Activated CD4-positive, alpha-beta T cell treated with anti-CD3 and anti-CD28 coated beads for 36 hours (primary cell): Measurements from ENCODE around the gene EXT2. TPM values are rescaled to one million over a fixed set of nuclear protein-coding genes. Genes with fewer than 3 reads are reported as not detected.

ENCODE experiments used
- ATAC-seq: fragments of 200-7000 bp; cut with Tn5 transposase; one replicate; pipeline ENCODE4 v1.10.0; 2021; ENCODE audit warnings: mild to moderate bottlenecking, moderate library complexity
- CTCF ChIA-PET: fragments of 350-600 bp; sonication (Branson Sonifier 250); formaldehyde crosslinking; loops from one replicate; lab custom pipeline; 2021; ENCODE audit warnings: antibody characterized with exemption; lab: Charles Lee
- POLR2A ChIA-PET: fragments of 350-600 bp; sonication (Branson Sonifier 250); formaldehyde crosslinking; loops from one replicate; lab custom pipeline; 2021; ENCODE audit warnings: antibody characterized with exemption, inconsistent platforms; lab: Charles Lee
- DNase-seq: peaks from one replicate; pipeline ENCODE4 v3.0.0-alpha.2; 2020
- H3K27ac Mint-ChIP-seq: one replicate; pipeline ENCODE4 v1.8.0; 2021; ENCODE audit warnings: mixed read lengths
- H3K27me3 Mint-ChIP-seq: one replicate; pipeline ENCODE4 v1.8.0; 2021; ENCODE audit warnings: mixed read lengths
- H3K36me3 Mint-ChIP-seq: one replicate; pipeline ENCODE4 v1.8.0; 2021; ENCODE audit warnings: low read depth, mixed read lengths
- H3K4me1 Mint-ChIP-seq: one replicate; pipeline ENCODE4 v1.8.0; 2021; ENCODE audit warnings: mixed read lengths
- H3K4me3 Mint-ChIP-seq: one replicate; pipeline ENCODE4 v1.8.0; 2021; ENCODE audit warnings: mild to moderate bottlenecking, moderate library complexity, mixed read lengths
- H3K9me3 Mint-ChIP-seq: one replicate; pipeline ENCODE4 v1.8.0; 2021; ENCODE audit warnings: low read depth, mixed read lengths
- intact Hi-C, 2 experiments: fragments of 100-400 bp; cut with DNase I in 1 of 2; cut with micrococcal nuclease in 1 of 2; formaldehyde crosslinking; loops; one replicate each; pipeline versions ENCODE4 v1.14.2 to v1.15.1; 2022 to 2024; cut with DNase I, micrococcal nuclease
- total RNA-seq, 2 experiments: library from RNA; stranded (reverse); gene quantifications; one replicate each; pipeline ENCODE4 v1.2.3, GENCODE V29; 2021

EXT2 gene
- total RNA-seq, 2 experiments from 2014 or later: 18.4 to 20.6 TPM

DNA sequence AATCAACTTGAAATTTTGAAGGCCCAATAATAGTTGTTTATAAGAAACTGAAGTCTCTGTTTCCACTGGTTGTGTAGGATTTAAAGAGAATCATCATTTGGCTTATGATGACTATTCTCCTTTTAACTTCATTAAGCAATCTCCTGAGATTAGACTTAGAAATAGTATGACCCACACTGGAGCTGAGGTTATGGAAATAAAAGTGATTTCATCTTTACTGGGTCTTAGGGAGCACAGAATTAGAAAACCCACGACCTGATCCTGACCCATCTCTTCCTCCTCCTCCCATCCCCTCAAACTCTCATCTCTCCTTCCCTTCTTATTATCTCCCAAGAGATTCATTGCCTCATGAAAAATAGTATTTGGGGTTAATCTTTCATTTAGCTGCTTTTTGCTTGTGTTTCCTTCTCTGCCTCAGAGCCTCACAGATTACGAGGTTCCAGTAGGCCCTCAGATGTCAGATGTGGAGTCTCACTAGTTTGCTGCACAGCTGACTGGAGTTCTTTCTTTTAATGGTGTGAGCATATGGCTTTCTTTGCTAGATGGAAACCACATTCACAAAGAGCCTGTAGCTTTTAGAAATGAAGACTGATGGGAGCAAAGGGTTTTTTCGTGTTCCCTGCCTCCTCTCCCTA is 129.5 kb downstream of the EXT2 start:
- intact Hi-C loops: loop anchor here (5.0 to 10.0 kb wide), 2 partner anchors 98 to 130 kb away; partner anchors contain the start of gene EXT2 (in 1 of the 2)
- Mint-ChIP-seq H3K27ac (no peak overlapping the region), H3K36me3 (peaks cover 10% of the 10 kb centered on the region), H3K4me1 (no peaks in the 10 kb centered on the region), H3K27me3 (no peaks in the 10 kb centered on the region), H3K4me3 (no peak overlapping the region), H3K9me3 (no peaks in the 10 kb centered on the region)
- DNase-seq (no peak), ATAC-seq (no peak)
- CTCF ChIA-PET: interaction anchor here (0.6 to 2.4 kb wide), 5 partner anchors 9 to 613 kb away, joined by 3 to 7 read pairs (median 3); no protein-coding TSS in a partner anchor
- POLR2A ChIA-PET: interaction anchor here (0.6 kb wide), 1 partner anchor 9 kb away, joined by 3 read pairs; no protein-coding TSS in a partner anchor

GRCh38 chr11:44226490-44226889 is 131.0 kb downstream of the EXT2 start:
- no peaks in the 10 kb centered on the region for H3K27me3 Mint-ChIP-seq
- ChIA-PET POLR2A (no interaction called here), CTCF (no interaction called here)
- H3K9me3 Mint-ChIP-seq: no peaks in the 10 kb centered on the region
- H3K4me1 Mint-ChIP-seq: no peaks in the 10 kb centered on the region
- H3K27ac Mint-ChIP-seq: no peak overlapping the region
- intact Hi-C loops: loop anchor here (5.0 to 10.0 kb wide), 2 partner anchors 99 to 132 kb away; partner anchors contain the start of gene EXT2 (in 1 of the 2)
- no peak for DNase-seq
- H3K4me3 Mint-ChIP-seq: no peak overlapping the region
- ATAC-seq: no peak
- H3K36me3 Mint-ChIP-seq: peaks cover 2% of the 10 kb centered on the region

- POLR2A ChIA-PET: no interaction called here
- no peak overlapping the region for H3K27ac Mint-ChIP-seq
- no peak for ATAC-seq
Observed at GRCh38 chr11:44226945-44227344, 131.5 kb downstream of the EXT2 start.

GRCh38 chr11:44228379-44228778 is 132.9 kb downstream of the EXT2 start:
- no peaks in the 10 kb centered on the region for H3K27me3 Mint-ChIP-seq
- H3K36me3 Mint-ChIP-seq: peaks cover 7% of the 10 kb centered on the region
- DNase-seq (no peak), ATAC-seq (no peak)
- no peaks in the 10 kb centered on the region for H3K4me1 Mint-ChIP-seq
- H3K9me3 Mint-ChIP-seq: no peaks in the 10 kb centered on the region
- no peak overlapping the region for H3K27ac Mint-ChIP-seq
- intact Hi-C loops: loop anchor here (5.0 to 10.0 kb wide), 2 partner anchors 101 to 134 kb away; partner anchors contain the start of gene EXT2 (in 1 of the 2)
- ChIA-PET POLR2A (no interaction called here), CTCF (interaction anchor here (0.9 kb wide), 1 partner anchor 50 kb away, joined by 4 read pairs; no protein-coding TSS in a partner anchor)
- no peak overlapping the region for H3K4me3 Mint-ChIP-seq

More at GRCh38 chr11:44226945-44227344, 131.5 kb downstream of the EXT2 start:
- Mint-ChIP-seq H3K27me3 (no peaks in the 10 kb centered on the region), H3K36me3 (peaks cover 4% of the 10 kb centered on the region), H3K9me3 (no peaks in the 10 kb centered on the region), H3K4me1 (no peaks in the 10 kb centered on the region), H3K4me3 (no peak overlapping the region)
- DNase-seq: no peak
- intact Hi-C loops: loop anchor here (5.0 to 10.0 kb wide), 2 partner anchors 100 to 132 kb away; partner anchors contain the start of gene EXT2 (in 1 of the 2)
- CTCF ChIA-PET: no interaction called here

- peaks cover 7% of the 10 kb centered on the region for H3K36me3 Mint-ChIP-seq
- H3K27ac Mint-ChIP-seq: no peak overlapping the region
- H3K9me3 Mint-ChIP-seq: no peaks in the 10 kb centered on the region
- ChIA-PET CTCF (interaction anchor here (0.9 kb wide), 1 partner anchor 50 kb away, joined by 4 read pairs; no protein-coding TSS in a partner anchor), POLR2A (no interaction called here)
- no peaks in the 10 kb centered on the region for H3K4me1 Mint-ChIP-seq
- intact Hi-C loops: loop anchor here (5.0 to 10.0 kb wide), 2 partner anchors 102 to 134 kb away; partner anchors contain the start of gene EXT2 (in 1 of the 2)
- no peak overlapping the region for H3K4me3 Mint-ChIP-seq
- DNase-seq (no peak), ATAC-seq (no peak)
- no peaks in the 10 kb centered on the region for H3K27me3 Mint-ChIP-seq
Observed at GRCh38 chr11:44229098-44229497, 133.6 kb downstream of the EXT2 start.

DNA sequence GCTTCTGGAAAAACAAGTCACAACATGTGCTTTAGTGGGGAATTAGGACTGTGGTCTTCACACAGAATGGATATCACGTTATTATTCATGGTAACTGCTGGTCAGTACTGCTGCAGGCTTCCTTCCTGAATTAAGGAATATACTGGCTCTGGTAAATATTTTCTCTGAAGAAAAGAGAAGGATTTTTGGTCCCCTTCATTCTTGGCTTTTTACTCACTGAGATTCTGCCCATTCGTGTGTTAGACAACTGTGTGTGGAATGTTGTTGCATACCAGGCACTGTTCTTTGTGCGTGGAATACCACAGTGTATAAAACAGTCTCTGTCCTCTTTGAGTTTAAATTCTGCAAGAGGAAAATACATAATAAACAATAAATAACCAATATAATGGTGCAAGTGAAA is 134.1 kb downstream of the EXT2 start:
- Mint-ChIP-seq H3K4me1 (no peaks in the 10 kb centered on the region), H3K4me3 (no peak overlapping the region), H3K27ac (no peak overlapping the region), H3K27me3 (no peaks in the 10 kb centered on the region), H3K9me3 (no peaks in the 10 kb centered on the region), H3K36me3 (peaks cover 7% of the 10 kb centered on the region)
- intact Hi-C loops: loop anchor here (5.0 to 10.0 kb wide), 2 partner anchors 102 to 135 kb away; partner anchors contain the start of gene EXT2 (in 1 of the 2)
- DNase-seq: no peak
- ChIA-PET POLR2A (no interaction called here), CTCF (no interaction called here)
- no peak for ATAC-seq

DNA sequence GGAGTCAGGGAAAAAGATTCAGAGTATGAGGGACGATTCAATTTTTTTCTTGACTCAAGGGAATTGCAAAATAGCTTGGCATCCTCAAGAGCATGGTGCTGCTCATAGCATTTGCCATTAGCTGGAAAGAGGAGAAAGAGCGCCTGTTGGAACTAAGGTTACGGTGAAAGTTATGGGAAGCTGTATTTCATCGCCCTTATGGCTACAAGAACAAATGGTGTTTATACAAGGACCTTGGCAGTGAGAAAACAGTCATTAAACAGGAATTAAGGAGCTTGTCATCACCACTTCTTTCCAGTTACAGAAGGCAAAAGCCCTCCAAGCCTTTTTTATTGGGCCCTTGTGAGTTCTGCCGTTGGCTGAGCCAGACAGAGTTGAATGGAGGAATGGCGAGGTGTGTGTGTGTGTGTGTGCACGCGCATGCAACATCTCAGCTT is 140.3 kb downstream of the EXT2 start:
- Mint-ChIP-seq H3K9me3 (no peaks in the 10 kb centered on the region), H3K4me1 (no peaks in the 10 kb centered on the region), H3K36me3 (peaks cover 28% of the 10 kb centered on the region), H3K27ac (no peak overlapping the region), H3K4me3 (no peak overlapping the region), H3K27me3 (no peaks in the 10 kb centered on the region)
- ATAC-seq (no peak), DNase-seq (no peak)
- POLR2A ChIA-PET: no interaction called here
- CTCF ChIA-PET: interaction anchor here (1.3 kb wide), 1 partner anchor 142 kb away, joined by 3 read pairs; no protein-coding TSS in a partner anchor
- intact Hi-C loops: no loop called here

GRCh38 chr11:44236296-44236695 is 140.8 kb downstream of the EXT2 start:
- peaks cover 28% of the 10 kb centered on the region for H3K36me3 Mint-ChIP-seq
- CTCF ChIA-PET: interaction anchor here (0.7 to 1.3 kb wide), 2 partner anchors 11 to 142 kb away, joined by 3 read pairs; no protein-coding TSS in a partner anchor
- no peaks in the 10 kb centered on the region for H3K4me1 Mint-ChIP-seq
- no peak overlapping the region for H3K4me3 Mint-ChIP-seq
- DNase-seq (no peak), ATAC-seq (no peak)
- no peaks in the 10 kb centered on the region for H3K27me3 Mint-ChIP-seq
- H3K27ac Mint-ChIP-seq: no peak overlapping the region
- POLR2A ChIA-PET: no interaction called here
- H3K9me3 Mint-ChIP-seq: no peaks in the 10 kb centered on the region
- intact Hi-C loops: no loop called here

DNA sequence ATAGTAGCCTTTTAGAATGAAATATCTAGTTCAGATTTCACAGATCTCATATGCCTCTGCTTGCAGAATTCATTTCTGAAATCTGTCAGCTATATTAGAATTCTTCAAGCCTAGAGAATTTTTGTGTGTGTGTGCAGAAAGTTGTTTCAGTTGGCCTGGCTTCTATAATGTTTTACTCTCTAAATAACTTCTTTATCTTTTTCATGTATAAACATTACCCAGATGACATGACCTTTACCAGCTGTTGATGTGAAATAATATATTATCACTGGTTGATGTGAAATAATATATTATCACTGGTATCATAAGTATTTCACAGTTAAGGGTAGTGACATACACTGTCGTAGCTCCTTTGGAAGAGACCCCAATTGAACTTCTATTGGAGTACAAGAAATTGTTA is 141.7 kb downstream of the EXT2 start:
- intact Hi-C loops: no loop called here
- Mint-ChIP-seq H3K4me3 (no peak overlapping the region), H3K27ac (no peak overlapping the region), H3K27me3 (no peaks in the 10 kb centered on the region), H3K9me3 (no peaks in the 10 kb centered on the region), H3K36me3 (peaks cover 23% of the 10 kb centered on the region), H3K4me1 (no peaks in the 10 kb centered on the region)
- no peak for ATAC-seq
- ChIA-PET CTCF (interaction anchor here (1.3 kb wide), 1 partner anchor 143 kb away, joined by 3 read pairs; no protein-coding TSS in a partner anchor), POLR2A (no interaction called here)
- no peak for DNase-seq

DNA sequence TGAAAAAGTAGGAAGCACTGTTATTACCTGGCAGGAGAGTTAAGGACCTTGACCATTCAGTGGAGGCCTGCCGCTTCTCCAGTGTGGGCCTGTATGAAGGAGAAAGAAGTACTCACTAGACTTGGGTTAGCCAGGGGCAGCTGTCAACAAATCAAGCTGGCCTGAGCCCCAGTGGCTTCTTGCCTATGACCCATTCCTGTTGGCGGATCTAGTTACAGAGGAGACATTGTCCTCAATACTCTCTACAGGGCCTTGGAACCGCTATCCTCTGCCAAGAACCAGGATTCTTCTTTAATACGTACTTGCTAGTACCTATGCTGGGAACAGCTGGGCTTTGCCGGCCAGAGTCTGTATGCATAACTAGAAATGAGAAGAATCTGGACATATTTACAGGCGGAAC is 146.4 kb downstream of the EXT2 start:
- DNase-seq (no peak), ATAC-seq (no peak)
- peaks cover 31% of the 10 kb centered on the region for H3K36me3 Mint-ChIP-seq
- ChIA-PET POLR2A (no interaction called here), CTCF (interaction anchor here (1.4 kb wide), 1 partner anchor 45 kb away, joined by 4 read pairs; no protein-coding TSS in a partner anchor)
- H3K4me3 Mint-ChIP-seq: no peak overlapping the region
- no peaks in the 10 kb centered on the region for H3K9me3 Mint-ChIP-seq
- intact Hi-C loops: no loop called here
- no peak overlapping the region for H3K27ac Mint-ChIP-seq
- no peaks in the 10 kb centered on the region for H3K4me1 Mint-ChIP-seq
- no peaks in the 10 kb centered on the region for H3K27me3 Mint-ChIP-seq

- Mint-ChIP-seq H3K4me1 (no peaks in the 10 kb centered on the region), H3K36me3 (peaks cover 32% of the 10 kb centered on the region), H3K27ac (no peak overlapping the region), H3K9me3 (no peaks in the 10 kb centered on the region), H3K27me3 (no peaks in the 10 kb centered on the region), H3K4me3 (no peak overlapping the region)
- ATAC-seq (no peak), DNase-seq (no peak)
- intact Hi-C loops: no loop called here
- POLR2A ChIA-PET: no interaction called here
- CTCF ChIA-PET: interaction anchor here (1.1 kb wide), 1 partner anchor 152 kb away, joined by 4 read pairs; no protein-coding TSS in a partner anchor
Observed at GRCh38 chr11:44243086-44243485, 147.6 kb downstream of the EXT2 start.
